ENCODE measurements around the gene IL17RB. TPM values are rescaled to one million over a fixed set of nuclear protein-coding genes. Genes with fewer than 3 reads are reported as not detected.

IL17RB gene
- total RNA-seq, 4 donors from 2014 or later: 0.71 to 2.5 (median 1.6) TPM

- H3K4me3 ChIP-seq (replicated peaks in 1 of 3): no peak overlapping the region
- H3K27me3 ChIP-seq: no peaks in the 10 kb centered on the region
- no peak overlapping the region for H3K27ac ChIP-seq
- WGBS, 2 donors: 97 to 98% methylated on average over 6 of the region's 6 CpGs
- peaks cover 7 to 27% of the 10 kb centered on the region in 2 donors for H3K36me3 ChIP-seq
- no peak for TF ChIP-seq CTCF (IDR thresholded peaks at IDR 0.05)
- TF ChIP-seq POLR2A (IDR thresholded peaks at IDR 0.05): no peak
- peaks cover 0 to 5% of the 10 kb centered on the region in 2 donors for H3K4me1 ChIP-seq
- intact Hi-C loops (cut with DNase I): no loop called here
- H3K9me3 ChIP-seq: no peaks in the 10 kb centered on the region
- DNase-seq: no peak
Observed at GRCh38 chr3:53859178-53859577, 12.8 kb downstream of the IL17RB start.

DNA sequence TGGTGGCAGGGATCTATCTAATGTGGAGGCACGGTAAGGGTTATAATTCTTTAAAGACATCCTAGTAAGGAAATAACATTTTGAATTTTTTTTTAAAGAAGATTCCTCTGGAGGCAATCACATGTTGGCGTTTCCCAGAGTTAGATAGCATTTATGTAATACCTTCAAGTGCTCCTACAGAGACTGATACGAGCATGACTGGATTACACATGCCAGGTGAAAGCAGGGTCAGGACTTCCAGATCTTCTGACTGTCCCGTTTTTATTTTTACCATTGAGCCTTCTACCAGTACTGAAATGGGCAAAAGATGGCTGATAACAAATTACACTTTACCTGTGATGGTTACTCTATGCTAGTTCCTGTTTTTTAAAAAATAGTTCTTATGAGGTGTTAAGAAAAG, 13.8 kb downstream of the IL17RB start:
- 88 to 90% methylated on average over 4 of the region's 4 CpGs for WGBS, 2 donors
- no peak overlapping the region for H3K27ac ChIP-seq
- peaks cover 11 to 33% of the 10 kb centered on the region in 2 donors for H3K36me3 ChIP-seq
- H3K4me1 ChIP-seq: peaks cover 0 to 5% of the 10 kb centered on the region in 2 donors
- no peak overlapping the region for H3K4me3 ChIP-seq (replicated peaks in 1 of 3)
- no peak for DNase-seq
- H3K9me3 ChIP-seq: no peaks in the 10 kb centered on the region
- H3K27me3 ChIP-seq: no peaks in the 10 kb centered on the region
- TF ChIP-seq POLR2A (IDR thresholded peaks at IDR 0.05) (no peak), CTCF (IDR thresholded peaks at IDR 0.05) (no peak)
- intact Hi-C loops (cut with DNase I): no loop called here

DNA sequence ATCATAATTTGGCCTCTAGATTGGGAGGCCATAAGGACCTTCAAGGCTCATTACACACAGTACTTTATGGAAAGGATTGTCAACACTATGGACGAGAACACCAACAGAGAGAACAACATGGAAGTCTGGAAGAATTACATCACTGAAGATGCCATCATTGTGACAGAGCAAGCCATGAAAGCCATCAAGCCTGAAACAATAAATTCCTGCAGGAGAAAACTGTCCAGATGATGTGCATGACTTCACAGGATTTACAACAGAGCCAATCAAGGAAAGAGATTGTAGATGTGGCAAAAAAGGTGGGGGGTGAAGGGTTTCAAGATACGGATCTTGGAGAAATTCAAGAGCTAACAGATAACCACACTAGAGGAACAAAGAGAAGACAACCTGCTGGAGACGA, 15.9 kb downstream of the IL17RB start:
- no peaks in the 10 kb centered on the region for H3K27me3 ChIP-seq
- no peak for DNase-seq
- no peak overlapping the region for H3K4me3 ChIP-seq (replicated peaks in 1 of 3)
- intact Hi-C loops (cut with DNase I): no loop called here
- H3K36me3 ChIP-seq: peaks cover 15 to 33% of the 10 kb centered on the region in 2 donors
- TF ChIP-seq CTCF (IDR thresholded peaks at IDR 0.05) (no peak), POLR2A (IDR thresholded peaks at IDR 0.05) (no peak)
- H3K4me1 ChIP-seq: no peaks in the 10 kb centered on the region
- WGBS, 2 donors: 92 to 94% methylated on average over 3 of the region's 3 CpGs
- H3K27ac ChIP-seq: no peak overlapping the region
- no peaks in the 10 kb centered on the region for H3K9me3 ChIP-seq

- H3K4me1 ChIP-seq: no peaks in the 10 kb centered on the region
- H3K27ac ChIP-seq: no peak overlapping the region
- no peaks in the 10 kb centered on the region for H3K9me3 ChIP-seq
- H3K36me3 ChIP-seq: peaks cover 15 to 36% of the 10 kb centered on the region in 2 donors
- 74 to 86% methylated on average over 1 of the region's 1 CpG for WGBS, 2 donors
- intact Hi-C loops (cut with DNase I): no loop called here
- no peak for DNase-seq
- no peaks in the 10 kb centered on the region for H3K27me3 ChIP-seq
- H3K4me3 ChIP-seq (replicated peaks in 1 of 3): no peak overlapping the region
- TF ChIP-seq CTCF (IDR thresholded peaks at IDR 0.05): no peak
- TF ChIP-seq POLR2A (IDR thresholded peaks at IDR 0.05): no peak
Observed at GRCh38 chr3:53863145-53863544, 16.8 kb downstream of the IL17RB start.

DNA sequence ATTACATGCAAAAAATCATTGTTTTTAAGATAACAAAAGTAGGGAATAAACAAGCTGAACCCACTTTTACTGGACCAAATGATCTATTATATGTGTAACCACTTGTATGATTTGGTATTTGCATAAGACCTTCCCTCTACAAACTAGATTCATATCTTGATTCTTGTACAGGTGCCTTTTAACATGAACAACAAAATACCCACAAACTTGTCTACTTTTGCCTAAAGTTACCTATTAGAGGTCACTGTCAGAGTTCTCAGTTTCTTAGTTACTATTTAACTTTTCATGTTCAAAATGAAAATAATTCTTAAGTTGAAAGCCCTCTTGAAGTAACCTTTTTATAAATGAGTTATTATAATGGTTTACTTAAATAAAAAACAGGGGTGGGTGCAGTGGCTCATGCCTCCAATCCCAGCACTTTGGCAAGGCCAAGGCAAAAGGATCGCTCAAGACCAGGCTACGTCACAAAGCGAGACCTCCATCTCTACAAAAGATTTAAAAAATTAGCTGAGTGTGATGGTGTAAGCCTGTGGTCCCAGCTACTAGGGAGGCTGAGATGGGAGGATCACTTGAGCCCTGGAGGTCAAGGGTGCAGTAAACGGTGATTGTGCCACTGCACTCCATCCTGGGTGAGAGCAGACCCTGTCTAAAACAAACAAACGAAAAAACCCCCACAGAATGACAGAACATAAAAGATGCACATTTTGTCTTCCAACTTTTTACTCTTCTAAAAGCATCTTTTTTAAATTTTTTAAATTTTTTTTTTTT, 19.5 kb downstream of the IL17RB start:
- intact Hi-C loops (cut with DNase I): no loop called here
- Histone ChIP-seq H3K9me3 (no peaks in the 10 kb centered on the region), H3K4me1 (no peaks in the 10 kb centered on the region), H3K27ac (no peak overlapping the region), H3K27me3 (no peaks in the 10 kb centered on the region), H3K36me3 (peaks cover 41 to 53% of the 10 kb centered on the region in 2 donors), H3K4me3 (replicated peaks in 1 of 3) (no peak overlapping the region)
- TF ChIP-seq CTCF (IDR thresholded peaks at IDR 0.05): no peak
- no peak for TF ChIP-seq POLR2A (IDR thresholded peaks at IDR 0.05)
- DNase-seq: no peak
- 94 to 95% methylated on average over 5 of the region's 5 CpGs for WGBS, 2 donors
